ENCODE data around the gene IL18BP.

DNA sequence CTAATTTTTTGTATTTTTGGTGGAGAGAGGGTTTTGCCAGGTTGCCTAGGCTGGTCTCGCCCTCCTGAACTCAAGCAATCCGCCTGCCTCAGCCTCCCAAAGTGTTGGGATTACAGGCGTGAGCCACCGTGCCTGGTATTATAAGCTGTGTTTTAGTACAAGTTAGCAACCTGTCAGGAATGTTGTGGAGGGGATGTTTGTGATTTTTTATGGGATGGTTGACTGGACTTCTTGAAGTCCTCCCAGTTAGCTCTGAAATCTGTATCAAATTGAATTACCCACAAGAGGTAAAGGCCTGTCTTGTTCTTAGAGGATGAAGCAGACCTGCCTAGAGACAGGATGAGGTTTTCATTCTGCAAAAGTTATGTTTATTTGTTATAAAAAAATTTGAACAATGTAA, 34.1 kb upstream of the IL18BP start:
- TF ChIP-seq, protein P1, sequence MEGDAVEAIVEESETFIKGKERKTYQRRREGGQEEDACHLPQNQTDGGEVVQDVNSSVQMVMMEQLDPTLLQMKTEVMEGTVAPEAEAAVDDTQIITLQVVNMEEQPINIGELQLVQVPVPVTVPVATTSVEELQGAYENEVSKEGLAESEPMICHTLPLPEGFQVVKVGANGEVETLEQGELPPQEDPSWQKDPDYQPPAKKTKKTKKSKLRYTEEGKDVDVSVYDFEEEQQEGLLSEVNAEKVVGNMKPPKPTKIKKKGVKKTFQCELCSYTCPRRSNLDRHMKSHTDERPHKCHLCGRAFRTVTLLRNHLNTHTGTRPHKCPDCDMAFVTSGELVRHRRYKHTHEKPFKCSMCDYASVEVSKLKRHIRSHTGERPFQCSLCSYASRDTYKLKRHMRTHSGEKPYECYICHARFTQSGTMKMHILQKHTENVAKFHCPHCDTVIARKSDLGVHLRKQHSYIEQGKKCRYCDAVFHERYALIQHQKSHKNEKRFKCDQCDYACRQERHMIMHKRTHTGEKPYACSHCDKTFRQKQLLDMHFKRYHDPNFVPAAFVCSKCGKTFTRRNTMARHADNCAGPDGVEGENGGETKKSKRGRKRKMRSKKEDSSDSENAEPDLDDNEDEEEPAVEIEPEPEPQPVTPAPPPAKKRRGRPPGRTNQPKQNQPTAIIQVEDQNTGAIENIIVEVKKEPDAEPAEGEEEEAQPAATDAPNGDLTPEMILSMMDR (IDR thresholded peaks at IDR 0.05) = no peak
- TF ChIP-seq SIN3A (IDR thresholded peaks at IDR 0.05; ENCODE audit: borderline replicate concordance, insufficient read depth, low read depth, low read length) (no peak), TCF7L2 (IDR thresholded peaks at IDR 0.05; ENCODE audit: low read depth, low read length) (no peak), POLR2AphosphoS5 (IDR thresholded peaks at IDR 0.05; ENCODE audit: low read depth, low read length) (no peak)
